ENCODE results near the gene JAK2. TPM values are rescaled to one million over a fixed set of nuclear protein-coding genes. Genes with fewer than 3 reads are reported as not detected.

Gene JAK2
- total RNA-seq, 1 donor from 2014 or later: 6.7 TPM

- no peak for DNase-seq (ENCODE audit: low spot score in 2 of 2, unreplicated experiment in 2 of 2)
- H3K36me3 Mint-ChIP-seq: no peaks in the 10 kb centered on the region
- no peak overlapping the region for H3K27ac Mint-ChIP-seq
- H3K9me3 Mint-ChIP-seq: no peaks in the 10 kb centered on the region
- TF ChIP-seq CTCF (IDR thresholded peaks at IDR 0.05; ENCODE audit: unreplicated experiment): no peak
- no peaks in the 10 kb centered on the region for H3K27me3 Mint-ChIP-seq (ENCODE audit: low read depth)
- no peaks in the 10 kb centered on the region for H3K4me1 Mint-ChIP-seq
- no peak overlapping the region for H3K4me3 Mint-ChIP-seq
These were observed 14.0 kb upstream of the JAK2 start for GRCh38 chr9:4970970-4971641.

DNA sequence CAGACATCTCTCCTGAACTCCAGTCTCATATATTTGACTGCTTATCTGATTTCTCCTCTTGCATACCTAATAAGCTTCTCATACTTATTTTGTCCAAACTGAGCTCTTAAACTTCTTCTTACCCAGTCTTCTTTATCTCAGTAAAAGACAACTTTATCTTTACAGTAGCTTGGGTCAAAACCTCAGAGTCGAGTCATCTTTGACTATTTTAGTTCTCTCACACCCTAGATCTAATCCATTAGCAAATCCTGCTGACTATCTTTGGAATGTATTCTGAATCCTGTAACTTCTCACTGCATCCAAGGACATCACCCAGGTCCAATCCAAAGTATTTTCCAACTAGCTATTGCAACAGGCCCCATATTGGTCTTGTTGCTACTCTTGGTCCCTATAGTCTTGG, 11.8 kb upstream of the JAK2 start:
- H3K4me3 Mint-ChIP-seq: no peak overlapping the region
- no peak for TF ChIP-seq CTCF (IDR thresholded peaks at IDR 0.05; ENCODE audit: unreplicated experiment)
- no peak for DNase-seq (ENCODE audit: low spot score in 2 of 2, unreplicated experiment in 2 of 2)
- H3K27ac Mint-ChIP-seq: no peak overlapping the region
- no peaks in the 10 kb centered on the region for H3K27me3 Mint-ChIP-seq (ENCODE audit: low read depth)
- H3K9me3 Mint-ChIP-seq: no peaks in the 10 kb centered on the region
- H3K36me3 Mint-ChIP-seq: no peaks in the 10 kb centered on the region
- no peaks in the 10 kb centered on the region for H3K4me1 Mint-ChIP-seq

GRCh38 chr9:4973902-4974301, 11.2 kb upstream of the JAK2 start:
- no peak for DNase-seq (ENCODE audit: low spot score in 2 of 2, unreplicated experiment in 2 of 2)
- Mint-ChIP-seq H3K27ac (no peak overlapping the region), H3K9me3 (no peaks in the 10 kb centered on the region), H3K4me1 (no peaks in the 10 kb centered on the region), H3K4me3 (no peak overlapping the region), H3K36me3 (no peaks in the 10 kb centered on the region), H3K27me3 (ENCODE audit: low read depth) (no peaks in the 10 kb centered on the region)
- no peak for TF ChIP-seq CTCF (IDR thresholded peaks at IDR 0.05; ENCODE audit: unreplicated experiment)

GRCh38 chr9:4979239-4979638, 5.8 kb upstream of the JAK2 start:
- peaks cover 8% of the 10 kb centered on the region for H3K4me1 Mint-ChIP-seq
- no peak overlapping the region for H3K27ac Mint-ChIP-seq
- no peaks in the 10 kb centered on the region for H3K9me3 Mint-ChIP-seq
- no peak for TF ChIP-seq CTCF (IDR thresholded peaks at IDR 0.05; ENCODE audit: unreplicated experiment)
- no peaks in the 10 kb centered on the region for H3K36me3 Mint-ChIP-seq
- DNase-seq (ENCODE audit: low spot score in 2 of 2, unreplicated experiment in 2 of 2): no peak
- H3K4me3 Mint-ChIP-seq: no peak overlapping the region
- peaks cover 3% of the 10 kb centered on the region for H3K27me3 Mint-ChIP-seq (ENCODE audit: low read depth)

DNA sequence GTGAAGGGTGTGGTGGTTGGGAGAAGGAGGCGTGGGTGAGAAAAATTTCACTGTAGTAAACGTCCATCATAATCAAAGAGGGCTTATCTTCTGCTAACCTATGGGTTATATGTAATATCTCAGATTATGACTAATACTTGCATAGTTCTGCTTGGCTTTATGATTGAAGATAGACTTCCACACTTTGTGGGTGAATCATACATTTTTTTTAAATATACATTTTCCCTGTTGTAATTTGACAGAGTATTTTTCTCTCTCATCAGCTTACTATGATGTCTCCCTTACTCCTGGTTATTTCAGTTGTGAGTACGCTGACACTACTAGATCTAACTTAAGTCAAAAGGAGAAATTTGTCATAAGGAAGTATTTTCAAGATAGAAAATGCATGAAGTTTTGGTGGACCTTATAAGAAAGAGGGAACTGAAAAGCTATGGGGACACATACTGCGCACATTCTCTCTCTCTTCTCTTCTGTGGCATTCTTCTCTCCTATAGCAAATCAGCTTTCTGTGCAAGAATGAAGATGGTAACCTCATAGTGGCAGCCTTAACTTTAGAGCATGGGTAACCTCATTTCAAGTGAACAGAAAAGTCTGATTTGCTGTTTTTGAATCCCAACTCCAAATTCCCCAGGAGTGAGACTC, 4.9 kb upstream of the JAK2 start:
- Mint-ChIP-seq H3K27ac (no peak overlapping the region), H3K4me1 (peaks cover 11% of the 10 kb centered on the region), H3K9me3 (no peaks in the 10 kb centered on the region), H3K4me3 (no peak overlapping the region), H3K36me3 (no peaks in the 10 kb centered on the region), H3K27me3 (ENCODE audit: low read depth) (peaks cover 3% of the 10 kb centered on the region)
- no peak for DNase-seq (ENCODE audit: low spot score in 2 of 2, unreplicated experiment in 2 of 2)
- no peak for TF ChIP-seq CTCF (IDR thresholded peaks at IDR 0.05; ENCODE audit: unreplicated experiment)
